GM23338 (cell line): ENCODE data around the gene FBXL4. TPM values are rescaled to one million over a fixed set of nuclear protein-coding genes. Genes with fewer than 3 reads are reported as not detected.

Source experiments
- EZH2 ChIP-seq: fragments of 200-600 bp; sonication (generic); IDR thresholded peaks from one replicate; pipeline ENCODE4 v1.8.0; 2017; ENCODE audit warnings: antibody characterized with exemption, mild to moderate bottlenecking, low read depth; ENCODE audit not compliant: unreplicated experiment
- EZH2phosphoT487 ChIP-seq: fragments of 200-600 bp; sonication (generic); IDR thresholded peaks from one replicate; pipeline ENCODE4 v1.8.1; 2018; ENCODE audit warnings: antibody characterized with exemption; ENCODE audit not compliant: unreplicated experiment
- JUNB ChIP-seq: IDR thresholded peaks from one replicate; pipeline ENCODE4 v1.6.1; 2016; ENCODE audit warnings: antibody characterized with exemption; ENCODE audit not compliant: unreplicated experiment
- NANOG ChIP-seq: IDR thresholded peaks from 2 replicates; pipeline ENCODE4 v1.6.1; 2016; ENCODE audit warnings: antibody characterized with exemption, borderline replicate concordance
- POLR2AphosphoS5 ChIP-seq: IDR thresholded peaks from 2 replicates; pipeline ENCODE4 v1.6.1; 2016; ENCODE audit warnings: antibody characterized with exemption, low read depth
- polyA plus RNA-seq: library from polyadenylated mRNA; unstranded; fragments of >200 nt; fragmentation: Nextera tagmentation; extraction: Ambion mirVana; gene quantifications from 2 replicates; pipeline ENCODE4 v1.2.1, GENCODE V29; 2016
- total RNA-seq: library from RNA; depleted of rRNA; stranded (reverse); fragments of >200 nt; shearing (Covaris generic); gene quantifications from 2 replicates; pipeline ENCODE4 v1.2.3, GENCODE V29; 2014
- TF ChIP-seq, protein P1 (sequence below): fragments of 250-450 bp; sonication (Bioruptor Pico); IDR thresholded peaks from 2 replicates; pipeline ENCODE4 v1.5.0; 2020; ENCODE audit warnings: mild to moderate bottlenecking, moderate library complexity
- TF ChIP-seq, protein P2 (sequence below): IDR thresholded peaks from one replicate; pipeline ENCODE4 v1.6.1; 2018; ENCODE audit warnings: antibody characterized with exemption; ENCODE audit not compliant: unreplicated experiment
- TF ChIP-seq, protein P3 (sequence below): IDR thresholded peaks from 2 replicates; pipeline ENCODE4 v1.6.1; 2016; ENCODE audit warnings: antibody characterized with exemption

The FBXL4 gene
- total and polyA plus RNA-seq, 2 experiments from 2014 or later = 8.5 to 23.4 TPM

DNA sequence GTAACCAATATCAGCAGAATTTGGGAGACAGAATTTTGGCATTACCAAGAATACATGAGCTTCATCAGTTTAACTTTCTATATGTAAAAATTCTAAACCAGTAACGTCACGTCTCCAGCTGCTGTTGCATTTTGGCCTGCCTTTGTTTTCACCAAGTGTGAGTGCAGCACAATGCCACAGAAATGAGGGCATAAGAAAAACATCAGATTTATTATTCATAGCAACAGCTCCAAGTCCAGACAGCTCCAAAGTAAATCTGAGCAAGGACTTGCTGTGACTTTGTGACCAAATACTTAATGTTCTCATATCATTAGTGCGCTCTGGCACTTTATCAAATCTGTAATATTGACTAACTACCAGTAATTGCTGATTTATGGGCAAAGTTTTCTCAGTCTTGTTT is 11.0 kb upstream of the FBXL4 start (continued):
- TF ChIP-seq, protein P1, sequence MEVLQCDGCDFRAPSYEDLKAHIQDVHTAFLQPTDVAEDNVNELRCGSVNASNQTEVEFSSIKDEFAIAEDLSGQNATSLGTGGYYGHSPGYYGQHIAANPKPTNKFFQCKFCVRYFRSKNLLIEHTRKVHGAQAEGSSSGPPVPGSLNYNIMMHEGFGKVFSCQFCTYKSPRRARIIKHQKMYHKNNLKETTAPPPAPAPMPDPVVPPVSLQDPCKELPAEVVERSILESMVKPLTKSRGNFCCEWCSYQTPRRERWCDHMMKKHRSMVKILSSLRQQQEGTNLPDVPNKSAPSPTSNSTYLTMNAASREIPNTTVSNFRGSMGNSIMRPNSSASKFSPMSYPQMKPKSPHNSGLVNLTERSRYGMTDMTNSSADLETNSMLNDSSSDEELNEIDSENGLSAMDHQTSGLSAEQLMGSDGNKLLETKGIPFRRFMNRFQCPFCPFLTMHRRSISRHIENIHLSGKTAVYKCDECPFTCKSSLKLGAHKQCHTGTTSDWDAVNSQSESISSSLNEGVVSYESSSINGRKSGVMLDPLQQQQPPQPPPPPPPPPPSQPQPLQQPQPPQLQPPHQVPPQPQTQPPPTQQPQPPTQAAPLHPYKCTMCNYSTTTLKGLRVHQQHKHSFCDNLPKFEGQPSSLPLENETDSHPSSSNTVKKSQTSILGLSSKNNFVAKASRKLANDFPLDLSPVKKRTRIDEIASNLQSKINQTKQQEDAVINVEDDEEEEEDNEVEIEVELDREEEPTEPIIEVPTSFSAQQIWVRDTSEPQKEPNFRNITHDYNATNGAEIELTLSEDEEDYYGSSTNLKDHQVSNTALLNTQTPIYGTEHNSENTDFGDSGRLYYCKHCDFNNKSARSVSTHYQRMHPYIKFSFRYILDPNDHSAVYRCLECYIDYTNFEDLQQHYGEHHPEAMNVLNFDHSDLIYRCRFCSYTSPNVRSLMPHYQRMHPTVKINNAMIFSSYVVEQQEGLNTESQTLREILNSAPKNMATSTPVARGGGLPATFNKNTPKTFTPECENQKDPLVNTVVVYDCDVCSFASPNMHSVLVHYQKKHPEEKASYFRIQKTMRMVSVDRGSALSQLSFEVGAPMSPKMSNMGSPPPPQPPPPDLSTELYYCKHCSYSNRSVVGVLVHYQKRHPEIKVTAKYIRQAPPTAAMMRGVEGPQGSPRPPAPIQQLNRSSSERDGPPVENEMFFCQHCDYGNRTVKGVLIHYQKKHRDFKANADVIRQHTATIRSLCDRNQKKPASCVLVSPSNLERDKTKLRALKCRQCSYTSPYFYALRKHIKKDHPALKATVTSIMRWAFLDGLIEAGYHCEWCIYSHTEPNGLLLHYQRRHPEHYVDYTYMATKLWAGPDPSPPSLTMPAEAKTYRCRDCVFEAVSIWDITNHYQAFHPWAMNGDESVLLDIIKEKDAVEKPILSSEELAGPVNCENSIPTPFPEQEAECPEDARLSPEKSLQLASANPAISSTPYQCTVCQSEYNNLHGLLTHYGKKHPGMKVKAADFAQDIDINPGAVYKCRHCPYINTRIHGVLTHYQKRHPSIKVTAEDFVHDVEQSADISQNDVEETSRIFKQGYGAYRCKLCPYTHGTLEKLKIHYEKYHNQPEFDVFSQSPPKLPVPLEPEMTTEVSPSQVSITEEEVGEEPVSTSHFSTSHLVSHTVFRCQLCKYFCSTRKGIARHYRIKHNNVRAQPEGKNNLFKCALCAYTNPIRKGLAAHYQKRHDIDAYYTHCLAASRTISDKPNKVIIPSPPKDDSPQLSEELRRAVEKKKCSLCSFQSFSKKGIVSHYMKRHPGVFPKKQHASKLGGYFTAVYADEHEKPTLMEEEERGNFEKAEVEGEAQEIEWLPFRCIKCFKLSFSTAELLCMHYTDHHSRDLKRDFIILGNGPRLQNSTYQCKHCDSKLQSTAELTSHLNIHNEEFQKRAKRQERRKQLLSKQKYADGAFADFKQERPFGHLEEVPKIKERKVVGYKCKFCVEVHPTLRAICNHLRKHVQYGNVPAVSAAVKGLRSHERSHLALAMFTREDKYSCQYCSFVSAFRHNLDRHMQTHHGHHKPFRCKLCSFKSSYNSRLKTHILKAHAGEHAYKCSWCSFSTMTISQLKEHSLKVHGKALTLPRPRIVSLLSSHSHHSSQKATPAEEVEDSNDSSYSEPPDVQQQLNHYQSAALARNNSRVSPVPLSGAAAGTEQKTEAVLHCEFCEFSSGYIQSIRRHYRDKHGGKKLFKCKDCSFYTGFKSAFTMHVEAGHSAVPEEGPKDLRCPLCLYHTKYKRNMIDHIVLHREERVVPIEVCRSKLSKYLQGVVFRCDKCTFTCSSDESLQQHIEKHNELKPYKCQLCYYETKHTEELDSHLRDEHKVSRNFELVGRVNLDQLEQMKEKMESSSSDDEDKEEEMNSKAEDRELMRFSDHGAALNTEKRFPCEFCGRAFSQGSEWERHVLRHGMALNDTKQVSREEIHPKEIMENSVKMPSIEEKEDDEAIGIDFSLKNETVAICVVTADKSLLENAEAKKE (CRISPR knock-in tag) = no peak
- TF ChIP-seq EZH2phosphoT487 = no peak
- TF ChIP-seq, protein P2, sequence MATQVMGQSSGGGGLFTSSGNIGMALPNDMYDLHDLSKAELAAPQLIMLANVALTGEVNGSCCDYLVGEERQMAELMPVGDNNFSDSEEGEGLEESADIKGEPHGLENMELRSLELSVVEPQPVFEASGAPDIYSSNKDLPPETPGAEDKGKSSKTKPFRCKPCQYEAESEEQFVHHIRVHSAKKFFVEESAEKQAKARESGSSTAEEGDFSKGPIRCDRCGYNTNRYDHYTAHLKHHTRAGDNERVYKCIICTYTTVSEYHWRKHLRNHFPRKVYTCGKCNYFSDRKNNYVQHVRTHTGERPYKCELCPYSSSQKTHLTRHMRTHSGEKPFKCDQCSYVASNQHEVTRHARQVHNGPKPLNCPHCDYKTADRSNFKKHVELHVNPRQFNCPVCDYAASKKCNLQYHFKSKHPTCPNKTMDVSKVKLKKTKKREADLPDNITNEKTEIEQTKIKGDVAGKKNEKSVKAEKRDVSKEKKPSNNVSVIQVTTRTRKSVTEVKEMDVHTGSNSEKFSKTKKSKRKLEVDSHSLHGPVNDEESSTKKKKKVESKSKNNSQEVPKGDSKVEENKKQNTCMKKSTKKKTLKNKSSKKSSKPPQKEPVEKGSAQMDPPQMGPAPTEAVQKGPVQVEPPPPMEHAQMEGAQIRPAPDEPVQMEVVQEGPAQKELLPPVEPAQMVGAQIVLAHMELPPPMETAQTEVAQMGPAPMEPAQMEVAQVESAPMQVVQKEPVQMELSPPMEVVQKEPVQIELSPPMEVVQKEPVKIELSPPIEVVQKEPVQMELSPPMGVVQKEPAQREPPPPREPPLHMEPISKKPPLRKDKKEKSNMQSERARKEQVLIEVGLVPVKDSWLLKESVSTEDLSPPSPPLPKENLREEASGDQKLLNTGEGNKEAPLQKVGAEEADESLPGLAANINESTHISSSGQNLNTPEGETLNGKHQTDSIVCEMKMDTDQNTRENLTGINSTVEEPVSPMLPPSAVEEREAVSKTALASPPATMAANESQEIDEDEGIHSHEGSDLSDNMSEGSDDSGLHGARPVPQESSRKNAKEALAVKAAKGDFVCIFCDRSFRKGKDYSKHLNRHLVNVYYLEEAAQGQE = no peak
- TF ChIP-seq JUNB = no peak
- TF ChIP-seq, protein P3, sequence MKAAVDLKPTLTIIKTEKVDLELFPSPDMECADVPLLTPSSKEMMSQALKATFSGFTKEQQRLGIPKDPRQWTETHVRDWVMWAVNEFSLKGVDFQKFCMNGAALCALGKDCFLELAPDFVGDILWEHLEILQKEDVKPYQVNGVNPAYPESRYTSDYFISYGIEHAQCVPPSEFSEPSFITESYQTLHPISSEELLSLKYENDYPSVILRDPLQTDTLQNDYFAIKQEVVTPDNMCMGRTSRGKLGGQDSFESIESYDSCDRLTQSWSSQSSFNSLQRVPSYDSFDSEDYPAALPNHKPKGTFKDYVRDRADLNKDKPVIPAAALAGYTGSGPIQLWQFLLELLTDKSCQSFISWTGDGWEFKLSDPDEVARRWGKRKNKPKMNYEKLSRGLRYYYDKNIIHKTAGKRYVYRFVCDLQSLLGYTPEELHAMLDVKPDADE = no peak
- TF ChIP-seq EZH2 = no peak
- TF ChIP-seq POLR2AphosphoS5 = no peak
- no peak for TF ChIP-seq NANOG
